Measurements from ENCODE around the gene ITGA6.

- no peak for TF ChIP-seq CTCF (conservative IDR thresholded peaks at IDR 0.05 in 1 of 2, IDR thresholded peaks at IDR 0.05 in 1 of 2; ENCODE audit: extremely low read depth in 1 of 2, insufficient read depth in 1 of 2, low read depth in 1 of 2, low read length in 2 of 2)
- no peak for TF ChIP-seq EZH2 (IDR thresholded peaks at IDR 0.05; ENCODE audit: borderline replicate concordance, low read length)
Observed at GRCh38 chr2:172525601-172526000, 98.2 kb downstream of the ITGA6 start.
